Neural progenitor cell (in vitro differentiated cells): ENCODE measurements around the gene GABRG3.

Source experiments
- CTCF ChIP-seq: fragments of 200-600 bp; sonication (generic); IDR thresholded peaks from 2 replicates; pipeline ENCODE4 v1.5.1; 2017; ENCODE audit warnings: antibody characterized with exemption, mild to moderate bottlenecking
- EZH2phosphoT487 ChIP-seq: fragments of 200-600 bp; sonication (generic); IDR thresholded peaks from 2 replicates; pipeline ENCODE4 v1.6.1; 2017; ENCODE audit warnings: antibody characterized with exemption

- no peak for TF ChIP-seq CTCF
- no peak for TF ChIP-seq EZH2phosphoT487
Measured at GRCh38 chr15:27271258-27271657, 300.3 kb downstream of the GABRG3 start.
